Neural cell (in vitro differentiated cells): ENCODE measurements around the gene OR52H1. TPM values are rescaled to one million over a fixed set of nuclear protein-coding genes. Genes with fewer than 3 reads are reported as not detected.

Experiments
- H2AFZ ChIP-seq: fragments of 200-600, 300-800 bp; sonication (generic), shearing (Covaris generic); 2 replicates; pipeline ENCODE4 v1.6.0; 2014; ENCODE audit warnings: low read depth, mild to moderate bottlenecking, antibody characterized with exemption, low read length, moderate library complexity
- H3F3A ChIP-seq: fragments of 200-600 bp; shearing (Covaris generic); 2 replicates; pipeline ENCODE4 v1.6.1; 2016; ENCODE audit warnings: mild to moderate bottlenecking, moderate library complexity, mixed read lengths, antibody characterized with exemption, low read length; ENCODE audit not compliant: insufficient read depth, poor library complexity, severe bottlenecking
- H3K27ac ChIP-seq: fragments of 200-600, 300-800 bp; sonication (generic), shearing (Covaris generic); 2 replicates; pipeline ENCODE4 v1.5.1; 2014; ENCODE audit warnings: mild to moderate bottlenecking, low read length, moderate library complexity
- H3K27me3 ChIP-seq: fragments of 300-800, 200-600 bp; sonication (generic), shearing (Covaris generic); 2 replicates; pipeline ENCODE4 v1.6.0; 2014; ENCODE audit warnings: mild to moderate bottlenecking, low read depth, low read length, moderate library complexity; ENCODE audit not compliant: insufficient read depth
- H3K36me3 ChIP-seq: fragments of 300-800, 200-600 bp; sonication (generic), shearing (Covaris generic); 2 replicates; pipeline ENCODE4 v1.5.1; 2014; ENCODE audit warnings: mild to moderate bottlenecking, antibody characterized with exemption, low read length, moderate library complexity; ENCODE audit not compliant: insufficient read depth
- H3K4me2 ChIP-seq: fragments of 300-800, 200-600 bp; sonication (generic), shearing (Covaris generic); 2 replicates; pipeline ENCODE4 v1.6.0; 2014; ENCODE audit warnings: mild to moderate bottlenecking, low read length
- H3K4me3 ChIP-seq: fragments of 300-800, 200-600 bp; sonication (generic), shearing (Covaris generic); 2 replicates; pipeline ENCODE4 v1.5.1; 2014; ENCODE audit warnings: mild to moderate bottlenecking, low read length, moderate library complexity
- H3K79me2 ChIP-seq: fragments of 200-600 bp; shearing (Covaris generic); replicated peaks from 2 replicates; pipeline ENCODE4 v1.6.0; 2014; ENCODE audit warnings: mild to moderate bottlenecking, low read length, moderate library complexity; ENCODE audit not compliant: insufficient read depth
- H3K9ac ChIP-seq: fragments of 300-800, 200-600 bp; sonication (generic), shearing (Covaris generic); 2 replicates; pipeline ENCODE4 v1.6.1; 2016; ENCODE audit warnings: mild to moderate bottlenecking, low read length, mixed read lengths
- H3K9me2 ChIP-seq: fragments of 200-600 bp; shearing (Covaris generic); 2 replicates; pipeline ENCODE4 v1.6.1; 2016; ENCODE audit warnings: mild to moderate bottlenecking, low read length, mixed read lengths; ENCODE audit not compliant: insufficient read depth
- H3K9me3 ChIP-seq: fragments of 200-600, 300-800 bp; sonication (generic), shearing (Covaris generic); 2 replicates; pipeline ENCODE4 v1.6.1; 2016; ENCODE audit warnings: mild to moderate bottlenecking, mixed run types, low read length, moderate library complexity, mixed read lengths
- H4K20me1 ChIP-seq: fragments of 200-600 bp; shearing (Covaris generic); 2 replicates; pipeline ENCODE4 v1.6.1; 2016; ENCODE audit warnings: mild to moderate bottlenecking, mixed run types; ENCODE audit not compliant: insufficient read depth
- EP300 ChIP-seq: fragments of 450-650 bp; conservative IDR thresholded peaks from 2 replicates; pipeline ENCODE4 v1.6.1; 2014; ENCODE audit warnings: antibody characterized with exemption, mild to moderate bottlenecking, moderate library complexity; ENCODE audit not compliant: poor library complexity, severe bottlenecking
- EZH2 ChIP-seq: fragments of 200-600, 300-800 bp; shearing (Covaris generic), sonication (generic); IDR thresholded peaks from 2 replicates; pipeline ENCODE4 v1.6.1; 2014; ENCODE audit warnings: antibody characterized with exemption, low read length, borderline replicate concordance, mild to moderate bottlenecking; ENCODE audit not compliant: insufficient read depth, poor library complexity, severe bottlenecking
- MXI1 ChIP-seq: fragments of 450-650 bp; conservative IDR thresholded peaks from 2 replicates; pipeline ENCODE4 v1.6.1; 2014; ENCODE audit warnings: antibody characterized with exemption, mild to moderate bottlenecking; ENCODE audit not compliant: poor library complexity, severe bottlenecking
- POLR2AphosphoS5 ChIP-seq: IDR thresholded peaks from 2 replicates; pipeline ENCODE4 v1.6.1; 2012
- RAD21 ChIP-seq: fragments of 450-650 bp; conservative IDR thresholded peaks from 2 replicates; pipeline ENCODE4 v1.6.1; 2014; ENCODE audit warnings: antibody characterized with exemption, mild to moderate bottlenecking, moderate library complexity
- SMC3 ChIP-seq: fragments of 450-650 bp; conservative IDR thresholded peaks from 2 replicates; pipeline ENCODE4 v1.6.1; 2014; ENCODE audit warnings: antibody characterized with exemption, mild to moderate bottlenecking, moderate library complexity; ENCODE audit not compliant: poor library complexity
- TAF1 ChIP-seq: IDR thresholded peaks from 2 replicates; pipeline ENCODE4 v1.6.1; 2012; ENCODE audit warnings: low read depth
- polyA plus RNA-seq: library from polyadenylated mRNA; depleted of rRNA; stranded (reverse); fragments of >200 nt; gene quantifications from 2 replicates; pipeline ENCODE4 v1.2.3, GENCODE V29; 2014
- TF ChIP-seq, protein P1 (sequence below): IDR thresholded peaks from 2 replicates; pipeline ENCODE4 v1.6.1; 2012; ENCODE audit warnings: borderline replicate concordance
- TF ChIP-seq, protein P2 (sequence below): fragments of 450-650 bp; IDR thresholded peaks from 2 replicates; pipeline ENCODE4 v1.5.1; 2014; ENCODE audit warnings: antibody characterized with exemption, mild to moderate bottlenecking, moderate library complexity; ENCODE audit not compliant: poor library complexity, severe bottlenecking

Gene OR52H1
- polyA plus RNA-seq, 1 donor from 2014 or later: not detected

DNA sequence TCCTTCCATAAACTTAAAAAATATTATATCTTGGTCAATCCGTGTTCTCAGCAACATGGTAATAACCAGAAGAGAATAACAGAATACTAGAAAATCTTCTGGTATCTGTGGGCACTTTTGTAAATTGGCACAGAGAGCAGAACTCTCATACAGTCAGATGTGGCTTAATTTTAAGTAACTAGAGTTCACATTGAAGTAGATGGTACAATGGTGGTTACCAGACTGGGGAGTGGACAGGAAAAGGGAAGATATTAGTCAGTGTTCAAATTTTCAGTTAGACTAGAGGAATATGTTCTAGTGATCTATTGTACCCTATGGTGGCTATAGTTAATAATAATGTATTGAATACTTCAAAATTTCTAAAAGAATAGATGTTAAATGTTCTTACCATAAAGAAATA is 6.9 kb downstream of the OR52H1 start:
- no peaks in the 10 kb centered on the region for H3K36me3 ChIP-seq
- no peaks in the 10 kb centered on the region for H3K9me2 ChIP-seq
- H3K79me2 ChIP-seq: no peaks in the 10 kb centered on the region
- no peak overlapping the region for H3K9ac ChIP-seq
- H3K4me2 ChIP-seq: no peak overlapping the region
- no peak overlapping the region for H3K4me3 ChIP-seq
- H2AFZ ChIP-seq: no peak overlapping the region
- no peaks in the 10 kb centered on the region for H4K20me1 ChIP-seq
- TF ChIP-seq TAF1: no peak
- TF ChIP-seq, protein P1, sequence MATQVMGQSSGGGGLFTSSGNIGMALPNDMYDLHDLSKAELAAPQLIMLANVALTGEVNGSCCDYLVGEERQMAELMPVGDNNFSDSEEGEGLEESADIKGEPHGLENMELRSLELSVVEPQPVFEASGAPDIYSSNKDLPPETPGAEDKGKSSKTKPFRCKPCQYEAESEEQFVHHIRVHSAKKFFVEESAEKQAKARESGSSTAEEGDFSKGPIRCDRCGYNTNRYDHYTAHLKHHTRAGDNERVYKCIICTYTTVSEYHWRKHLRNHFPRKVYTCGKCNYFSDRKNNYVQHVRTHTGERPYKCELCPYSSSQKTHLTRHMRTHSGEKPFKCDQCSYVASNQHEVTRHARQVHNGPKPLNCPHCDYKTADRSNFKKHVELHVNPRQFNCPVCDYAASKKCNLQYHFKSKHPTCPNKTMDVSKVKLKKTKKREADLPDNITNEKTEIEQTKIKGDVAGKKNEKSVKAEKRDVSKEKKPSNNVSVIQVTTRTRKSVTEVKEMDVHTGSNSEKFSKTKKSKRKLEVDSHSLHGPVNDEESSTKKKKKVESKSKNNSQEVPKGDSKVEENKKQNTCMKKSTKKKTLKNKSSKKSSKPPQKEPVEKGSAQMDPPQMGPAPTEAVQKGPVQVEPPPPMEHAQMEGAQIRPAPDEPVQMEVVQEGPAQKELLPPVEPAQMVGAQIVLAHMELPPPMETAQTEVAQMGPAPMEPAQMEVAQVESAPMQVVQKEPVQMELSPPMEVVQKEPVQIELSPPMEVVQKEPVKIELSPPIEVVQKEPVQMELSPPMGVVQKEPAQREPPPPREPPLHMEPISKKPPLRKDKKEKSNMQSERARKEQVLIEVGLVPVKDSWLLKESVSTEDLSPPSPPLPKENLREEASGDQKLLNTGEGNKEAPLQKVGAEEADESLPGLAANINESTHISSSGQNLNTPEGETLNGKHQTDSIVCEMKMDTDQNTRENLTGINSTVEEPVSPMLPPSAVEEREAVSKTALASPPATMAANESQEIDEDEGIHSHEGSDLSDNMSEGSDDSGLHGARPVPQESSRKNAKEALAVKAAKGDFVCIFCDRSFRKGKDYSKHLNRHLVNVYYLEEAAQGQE: no peak
- no peak for TF ChIP-seq RAD21
- TF ChIP-seq POLR2AphosphoS5: no peak
- TF ChIP-seq MXI1: no peak
- TF ChIP-seq EZH2: no peak
- TF ChIP-seq EP300: no peak
- TF ChIP-seq, protein P2, sequence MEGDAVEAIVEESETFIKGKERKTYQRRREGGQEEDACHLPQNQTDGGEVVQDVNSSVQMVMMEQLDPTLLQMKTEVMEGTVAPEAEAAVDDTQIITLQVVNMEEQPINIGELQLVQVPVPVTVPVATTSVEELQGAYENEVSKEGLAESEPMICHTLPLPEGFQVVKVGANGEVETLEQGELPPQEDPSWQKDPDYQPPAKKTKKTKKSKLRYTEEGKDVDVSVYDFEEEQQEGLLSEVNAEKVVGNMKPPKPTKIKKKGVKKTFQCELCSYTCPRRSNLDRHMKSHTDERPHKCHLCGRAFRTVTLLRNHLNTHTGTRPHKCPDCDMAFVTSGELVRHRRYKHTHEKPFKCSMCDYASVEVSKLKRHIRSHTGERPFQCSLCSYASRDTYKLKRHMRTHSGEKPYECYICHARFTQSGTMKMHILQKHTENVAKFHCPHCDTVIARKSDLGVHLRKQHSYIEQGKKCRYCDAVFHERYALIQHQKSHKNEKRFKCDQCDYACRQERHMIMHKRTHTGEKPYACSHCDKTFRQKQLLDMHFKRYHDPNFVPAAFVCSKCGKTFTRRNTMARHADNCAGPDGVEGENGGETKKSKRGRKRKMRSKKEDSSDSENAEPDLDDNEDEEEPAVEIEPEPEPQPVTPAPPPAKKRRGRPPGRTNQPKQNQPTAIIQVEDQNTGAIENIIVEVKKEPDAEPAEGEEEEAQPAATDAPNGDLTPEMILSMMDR: no peak
- TF ChIP-seq SMC3: no peak
- H3K9me3 ChIP-seq: no peaks in the 10 kb centered on the region
- H3K27me3 ChIP-seq: no peaks in the 10 kb centered on the region
- no peak overlapping the region for H3K27ac ChIP-seq
- no peaks in the 10 kb centered on the region for H3F3A ChIP-seq

DNA sequence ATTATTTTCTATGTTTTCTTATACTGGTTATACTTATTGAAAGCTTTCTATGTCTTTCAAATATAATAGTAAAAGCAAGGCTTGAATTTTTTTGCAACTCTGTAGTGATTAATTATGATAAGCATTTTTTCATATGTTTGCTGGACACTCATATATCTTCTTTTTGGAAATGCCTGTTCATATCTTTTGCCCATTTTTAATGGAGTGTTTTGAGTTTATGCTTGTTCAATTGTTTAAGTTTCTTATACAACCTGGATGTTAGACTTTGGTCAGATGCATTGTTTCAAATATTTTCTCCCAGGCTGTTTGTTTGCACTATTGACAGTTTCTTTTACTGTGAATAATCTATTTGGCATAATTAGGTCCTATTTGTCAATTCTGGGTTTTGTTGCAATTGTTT is 11.9 kb downstream of the OR52H1 start:
- no peaks in the 10 kb centered on the region for H3F3A ChIP-seq
- H3K36me3 ChIP-seq: no peaks in the 10 kb centered on the region
- no peak overlapping the region for H3K4me2 ChIP-seq
- no peak overlapping the region for H2AFZ ChIP-seq
- H3K79me2 ChIP-seq: no peaks in the 10 kb centered on the region
- TF ChIP-seq TAF1 (no peak), SMC3 (no peak), POLR2AphosphoS5 (no peak), RAD21 (no peak), EZH2 (no peak), EP300 (no peak), MXI1 (no peak)
- TF ChIP-seq, protein P2: no peak
- TF ChIP-seq, protein P1: no peak
- no peaks in the 10 kb centered on the region for H3K27me3 ChIP-seq
- no peak overlapping the region for H3K27ac ChIP-seq
- no peaks in the 10 kb centered on the region for H3K9me2 ChIP-seq
- no peak overlapping the region for H3K4me3 ChIP-seq
- H3K9me3 ChIP-seq: no peaks in the 10 kb centered on the region
- no peaks in the 10 kb centered on the region for H4K20me1 ChIP-seq
- H3K9ac ChIP-seq: no peak overlapping the region
